SJSA1 (cell line): ENCODE data around the gene GREB1. TPM values are rescaled to one million over a fixed set of nuclear protein-coding genes. Genes with fewer than 3 reads are reported as not detected.

Experiments
- DNase-seq, 2 experiments: peaks; one replicate each; pipeline ENCODE4 v3.0.0-alpha.2; 2015 to 2020; ENCODE audit warnings: low spot score in 2 of 2, low read depth in 1 of 2
- H3K27ac ChIP-seq: fragments of 250-450 bp; sonication (Bioruptor Pico); 2 replicates; pipeline ENCODE4 v1.5.1; 2020; ENCODE audit warnings: mild to moderate bottlenecking, moderate library complexity
- H3K27me3 ChIP-seq: fragments of 250-450 bp; sonication (Bioruptor Pico); replicated peaks from 2 replicates; pipeline ENCODE4 v1.5.1; 2020; ENCODE audit warnings: mild to moderate bottlenecking, moderate library complexity
- H3K36me3 ChIP-seq: fragments of 250-450 bp; sonication (Bioruptor Pico); 2 replicates; pipeline ENCODE4 v1.5.1; 2020; ENCODE audit warnings: mild to moderate bottlenecking
- H3K4me1 ChIP-seq: fragments of 250-450 bp; sonication (Bioruptor Pico); replicated peaks from 2 replicates; pipeline ENCODE4 v1.6.1; 2021; ENCODE audit warnings: mild to moderate bottlenecking
- H3K4me3 ChIP-seq: fragments of 250-450 bp; sonication (Bioruptor Pico); 2 replicates; pipeline ENCODE4 v1.5.1; 2020; ENCODE audit warnings: mild to moderate bottlenecking
- H3K9me3 ChIP-seq: fragments of 250-450 bp; sonication (Bioruptor Pico); replicated peaks from 2 replicates; pipeline ENCODE4 v1.5.1; 2020; ENCODE audit warnings: mild to moderate bottlenecking
- total RNA-seq: library from RNA; depleted of rRNA; stranded (reverse); fragments of >200 nt; shearing (Covaris generic); gene quantifications from 2 replicates; pipeline ENCODE4 v1.2.3, GENCODE V29; 2014

The GREB1 gene
- total RNA-seq, 1 experiment from 2014 or later: not detected

- Histone ChIP-seq H3K27me3 (peaks cover 5% of the 10 kb centered on the region; the same call in 1 of the 2 replicates), H3K36me3 (no peaks in the 10 kb centered on the region), H3K9me3 (no peaks in the 10 kb centered on the region), H3K27ac (no peak overlapping the region), H3K4me3 (no peak overlapping the region), H3K4me1 (no peaks in the 10 kb centered on the region)
- DNase-seq: no peak
Observed at GRCh38 chr2:11515490-11515981, 18.3 kb upstream of the GREB1 start.

- no peaks in the 10 kb centered on the region for H3K36me3 ChIP-seq
- no peak overlapping the region for H3K27ac ChIP-seq
- H3K4me3 ChIP-seq: no peak overlapping the region
- H3K9me3 ChIP-seq: no peaks in the 10 kb centered on the region
- H3K27me3 ChIP-seq: peaks cover 2% of the 10 kb centered on the region; the same call in 1 of the 2 replicates
- no peaks in the 10 kb centered on the region for H3K4me1 ChIP-seq
- no peak for DNase-seq
Observed at GRCh38 chr2:11516984-11517648, 16.7 kb upstream of the GREB1 start.

- DNase-seq: no peak
- no peak overlapping the region for H3K4me3 ChIP-seq
- H3K27ac ChIP-seq: no peak overlapping the region
- H3K4me1 ChIP-seq: no peaks in the 10 kb centered on the region
- H3K36me3 ChIP-seq: no peaks in the 10 kb centered on the region
- no peaks in the 10 kb centered on the region for H3K27me3 ChIP-seq
- H3K9me3 ChIP-seq: no peaks in the 10 kb centered on the region
Observed at GRCh38 chr2:11517906-11518305, 15.9 kb upstream of the GREB1 start.

GRCh38 chr2:11520092-11520693 lies 13.7 kb upstream of the GREB1 start:
- H3K9me3 ChIP-seq: no peaks in the 10 kb centered on the region
- no peaks in the 10 kb centered on the region for H3K27me3 ChIP-seq
- H3K4me1 ChIP-seq: no peaks in the 10 kb centered on the region
- no peak for DNase-seq
- H3K36me3 ChIP-seq: no peaks in the 10 kb centered on the region
- H3K27ac ChIP-seq: no peak overlapping the region
- no peak overlapping the region for H3K4me3 ChIP-seq

GRCh38 chr2:11521775-11522174 lies 12.1 kb upstream of the GREB1 start:
- Histone ChIP-seq H3K9me3 (no peaks in the 10 kb centered on the region), H3K27ac (no peak overlapping the region), H3K36me3 (no peaks in the 10 kb centered on the region), H3K4me1 (no peaks in the 10 kb centered on the region), H3K27me3 (peaks cover 2% of the 10 kb centered on the region), H3K4me3 (no peak overlapping the region)
- DNase-seq: no peak

- Histone ChIP-seq H3K27me3 (peaks cover 8% of the 10 kb centered on the region), H3K4me3 (no peak overlapping the region), H3K9me3 (no peaks in the 10 kb centered on the region), H3K4me1 (no peaks in the 10 kb centered on the region), H3K27ac (no peak overlapping the region), H3K36me3 (no peaks in the 10 kb centered on the region)
- no peak for DNase-seq
Observed at GRCh38 chr2:11524470-11524869, 9.4 kb upstream of the GREB1 start.

- Histone ChIP-seq H3K27ac (no peak overlapping the region), H3K4me3 (no peak overlapping the region), H3K36me3 (no peaks in the 10 kb centered on the region), H3K9me3 (no peaks in the 10 kb centered on the region), H3K27me3 (peaks cover 8% of the 10 kb centered on the region), H3K4me1 (no peaks in the 10 kb centered on the region)
- no peak for DNase-seq
Observed at GRCh38 chr2:11525762-11526161, 8.1 kb upstream of the GREB1 start.

- Histone ChIP-seq H3K9me3 (0 out of 2 replicates have a peak, but pooled peaks cover under 1% of the 10 kb centered on the region), H3K27me3 (peaks cover 8% of the 10 kb centered on the region), H3K27ac (no peak overlapping the region), H3K4me3 (no peak overlapping the region), H3K36me3 (no peaks in the 10 kb centered on the region), H3K4me1 (peaks cover 1% of the 10 kb centered on the region)
- DNase-seq: no peak
Observed at GRCh38 chr2:11527001-11527400, 6.8 kb upstream of the GREB1 start.

- Histone ChIP-seq H3K4me3 (no peak overlapping the region), H3K27ac (no peak overlapping the region), H3K36me3 (no peaks in the 10 kb centered on the region), H3K27me3 (peaks cover 8% of the 10 kb centered on the region), H3K4me1 (peaks cover 10% of the 10 kb centered on the region), H3K9me3 (0 out of 2 replicates have a peak, but pooled peaks cover 3% of the 10 kb centered on the region)
- no peak for DNase-seq
Observed at GRCh38 chr2:11528228-11528627, 5.6 kb upstream of the GREB1 start.

GRCh38 chr2:11530864-11531465 lies 2.9 kb upstream of the GREB1 start:
- Histone ChIP-seq H3K4me1 (peaks cover 10% of the 10 kb centered on the region), H3K27ac (no peak overlapping the region)
- DNase-seq: no peak

GRCh38 chr2:11532416-11533055 lies 1.3 kb upstream of the GREB1 start:
- Histone ChIP-seq H3K27me3 (peaks cover 16% of the 10 kb centered on the region; the same call in 1 of the 2 replicates), H3K27ac (no peak overlapping the region), H3K4me3 (no peak overlapping the region), H3K4me1 (peaks cover 10% of the 10 kb centered on the region), H3K9me3 (0 out of 2 replicates have a peak, but pooled peaks cover 3% of the 10 kb centered on the region), H3K36me3 (no peaks in the 10 kb centered on the region)
- DNase-seq: peak in 1 of 2 experiments; percentile 53

More at GRCh38 chr2:11530864-11531465, 2.9 kb upstream of the GREB1 start:
- Histone ChIP-seq H3K9me3 (0 out of 2 replicates have a peak, but pooled peaks cover 3% of the 10 kb centered on the region), H3K27me3 (peaks cover 18% of the 10 kb centered on the region), H3K4me3 (no peak overlapping the region), H3K36me3 (no peaks in the 10 kb centered on the region)

- no peaks in the 10 kb centered on the region for H3K36me3 ChIP-seq
- H3K27me3 ChIP-seq: peaks cover 18% of the 10 kb centered on the region
- H3K9me3 ChIP-seq: 0 out of 2 replicates have a peak, but pooled peaks cover 3% of the 10 kb centered on the region
- no peak for DNase-seq
- H3K4me1 ChIP-seq: peaks cover 10% of the 10 kb centered on the region
- H3K27ac ChIP-seq: no peak overlapping the region
- H3K4me3 ChIP-seq: no peak overlapping the region
Observed at GRCh38 chr2:11534071-11534745, 363 bp downstream of the GREB1 start.

GRCh38 chr2:11534746-11535484 lies 1.1 kb downstream of the GREB1 start:
- H3K27me3 ChIP-seq: peaks cover 23% of the 10 kb centered on the region

More at GRCh38 chr2:11534746-11535484, 1.1 kb downstream of the GREB1 start:
- Histone ChIP-seq H3K4me3 (no peak overlapping the region), H3K9me3 (0 out of 2 replicates have a peak, but pooled peaks cover 3% of the 10 kb centered on the region), H3K36me3 (no peaks in the 10 kb centered on the region), H3K27ac (no peak overlapping the region), H3K4me1 (peaks cover 10% of the 10 kb centered on the region)
- no peak for DNase-seq
